HEK293 (cell line): ENCODE data around the gene TMEM170A.

ENCODE experiments used
- CTCF ChIA-PET: fragments of 350-600 bp; formaldehyde crosslinking; extraction: SDS; loops from one replicate; lab custom pipeline; 2021; ENCODE audit warnings: antibody characterized with exemption; lab: Yijun Ruan, JAX
- POLR2A ChIA-PET: fragments of 300-600 bp; formaldehyde crosslinking; extraction: SDS; loops from one replicate; lab custom pipeline; 2020; ENCODE audit warnings: antibody characterized with exemption, inconsistent platforms; lab: Yijun Ruan, JAX
- H3K27ac ChIP-seq: fragments of 200-500 bp; sonication (Bioruptor generic); 2 replicates; pipeline ENCODE4 v1.5.1; 2014; ENCODE audit warnings: low read depth, low read length, control low read depth, inconsistent platforms; ENCODE audit errors: extremely low read depth
- H3K36me3 ChIP-seq, 2 experiments: fragments of 200-500 bp in 1 of 2; sonication (Bioruptor generic) in 1 of 2; 1 replicate in 1 of 2; 2 replicates in 1 of 2; pipeline ENCODE4 v1.5.1; 2014 to 2017; ENCODE audit warnings: inconsistent platforms in 2 of 2, low read length in 2 of 2; ENCODE audit not compliant: control insufficient read depth in 2 of 2, insufficient read depth in 1 of 2
- H3K4me1 ChIP-seq: fragments of 200-500 bp; sonication (Bioruptor generic); 2 replicates; pipeline ENCODE4 v1.5.1; 2014; ENCODE audit warnings: mild to moderate bottlenecking, low read length, inconsistent platforms; ENCODE audit not compliant: control insufficient read depth, insufficient read depth
- H3K4me3 ChIP-seq: 2 replicates; pipeline ENCODE4 v1.5.1; 2011; ENCODE audit warnings: low read depth, mild to moderate bottlenecking, control low read depth, low read length, moderate library complexity
- H3K9me3 ChIP-seq: fragments of 200-500 bp; sonication (Bioruptor generic); 2 replicates; pipeline ENCODE4 v1.5.1; 2014; ENCODE audit warnings: low read depth, low read length, inconsistent platforms; ENCODE audit not compliant: control insufficient read depth, insufficient read depth
- HOXD13 ChIP-seq: sonication (generic); formaldehyde crosslinking; IDR thresholded peaks from 2 replicates; pipeline ENCODE4 v1.8.0; 2022; ENCODE audit warnings: missing genetic modification reagents, borderline replicate concordance
- KLF10 ChIP-seq: fragments of 450-650 bp; IDR thresholded peaks from 2 replicates; pipeline ENCODE4 v1.5.1; 2018; ENCODE audit warnings: missing biosample characterization, mild to moderate bottlenecking, missing genetic modification characterization
- OSR2 ChIP-seq: fragments of 450-650 bp; formaldehyde crosslinking; IDR thresholded peaks from 2 replicates; pipeline ENCODE4 v1.5.1; 2016; ENCODE audit warnings: missing biosample characterization, missing genetic modification characterization
- PRDM1 ChIP-seq: fragments of 450-650 bp; formaldehyde crosslinking; IDR thresholded peaks from 2 replicates; pipeline ENCODE4; 2016; ENCODE audit warnings: missing biosample characterization, missing genetic modification characterization
- TCF7L2 ChIP-seq: IDR thresholded peaks from 2 replicates; pipeline ENCODE4 v1.6.1; 2011; ENCODE audit warnings: low read depth, mild to moderate bottlenecking, inconsistent platforms, low read length, moderate library complexity, borderline replicate concordance
- ZNF157 ChIP-seq: fragments of 450-650 bp; formaldehyde crosslinking; IDR thresholded peaks from 2 replicates; pipeline ENCODE4 v1.5.1; 2016; ENCODE audit warnings: missing biosample characterization, missing genetic modification characterization
- ZNF211 ChIP-seq: fragments of 450-650 bp; formaldehyde crosslinking; IDR thresholded peaks from 2 replicates; pipeline ENCODE4 v1.5.1; 2016; ENCODE audit warnings: low read depth, missing biosample characterization, missing genetic modification characterization
- ZNF292 ChIP-seq: fragments of 450-650 bp; formaldehyde crosslinking; IDR thresholded peaks from 2 replicates; pipeline ENCODE4 v1.5.1; 2016; ENCODE audit warnings: low read depth, missing biosample characterization, missing genetic modification characterization, borderline replicate concordance
- ZNF302 ChIP-seq: fragments of 450-650 bp; formaldehyde crosslinking; IDR thresholded peaks from 2 replicates; pipeline ENCODE4 v1.5.1; 2016; ENCODE audit warnings: missing biosample characterization, missing genetic modification characterization, low read depth
- ZNF366 ChIP-seq: fragments of 450-650 bp; formaldehyde crosslinking; conservative IDR thresholded peaks from 2 replicates; pipeline ENCODE4 v1.5.1; 2016; ENCODE audit warnings: missing biosample characterization, missing genetic modification characterization
- ZNF423 ChIP-seq: fragments of 450-650 bp; formaldehyde crosslinking; IDR thresholded peaks from 2 replicates; pipeline ENCODE4 v1.5.1; 2016; ENCODE audit warnings: missing biosample characterization, missing genetic modification characterization
- ZNF473 ChIP-seq: fragments of 450-650 bp; formaldehyde crosslinking; IDR thresholded peaks from 2 replicates; pipeline ENCODE4 v1.5.1; 2017; ENCODE audit warnings: missing biosample characterization, missing genetic modification characterization
- ZNF544 ChIP-seq: fragments of 450-650 bp; formaldehyde crosslinking; IDR thresholded peaks from 2 replicates; pipeline ENCODE4 v1.5.0; 2017; ENCODE audit warnings: missing biosample characterization, missing genetic modification characterization
- ZNF548 ChIP-seq: fragments of 450-650 bp; formaldehyde crosslinking; IDR thresholded peaks from 2 replicates; pipeline ENCODE4 v1.5.1; 2016; ENCODE audit warnings: missing biosample characterization, missing genetic modification characterization
- ZNF654 ChIP-seq: fragments of 450-650 bp; formaldehyde crosslinking; IDR thresholded peaks from 2 replicates; pipeline ENCODE4 v1.5.1; 2016; ENCODE audit warnings: low read depth, missing biosample characterization, missing genetic modification characterization
- ZNF677 ChIP-seq: fragments of 450-650 bp; IDR thresholded peaks from 2 replicates; pipeline ENCODE4 v1.5.0; 2018; ENCODE audit warnings: missing biosample characterization, mild to moderate bottlenecking, missing genetic modification characterization, moderate library complexity
- ZNF701 ChIP-seq: fragments of 450-650 bp; formaldehyde crosslinking; IDR thresholded peaks from 2 replicates; pipeline ENCODE4 v1.5.1; 2016; ENCODE audit warnings: missing biosample characterization, missing genetic modification characterization
- ZNF830 ChIP-seq: fragments of 450-650 bp; IDR thresholded peaks from 2 replicates; pipeline ENCODE4 v1.5.0; 2018; ENCODE audit warnings: missing biosample characterization, missing genetic modification characterization, low read depth, mild to moderate bottlenecking, moderate library complexity
- TF ChIP-seq, protein P1 (sequence below): fragments of 450-650 bp; formaldehyde crosslinking; IDR thresholded peaks from 2 replicates; pipeline ENCODE4 v1.5.1; 2016; ENCODE audit warnings: missing biosample characterization, missing genetic modification characterization
- TF ChIP-seq, protein P2 (sequence below): fragments of 450-650 bp; formaldehyde crosslinking; IDR thresholded peaks from 2 replicates; pipeline ENCODE4 v1.5.1; 2016; ENCODE audit warnings: missing biosample characterization, missing genetic modification characterization
- TF ChIP-seq, protein P3 (sequence below): fragments of 450-650 bp; formaldehyde crosslinking; IDR thresholded peaks from 2 replicates; pipeline ENCODE4 v1.5.1; 2016; ENCODE audit warnings: missing biosample characterization, missing genetic modification characterization

TMEM170A gene

DNA sequence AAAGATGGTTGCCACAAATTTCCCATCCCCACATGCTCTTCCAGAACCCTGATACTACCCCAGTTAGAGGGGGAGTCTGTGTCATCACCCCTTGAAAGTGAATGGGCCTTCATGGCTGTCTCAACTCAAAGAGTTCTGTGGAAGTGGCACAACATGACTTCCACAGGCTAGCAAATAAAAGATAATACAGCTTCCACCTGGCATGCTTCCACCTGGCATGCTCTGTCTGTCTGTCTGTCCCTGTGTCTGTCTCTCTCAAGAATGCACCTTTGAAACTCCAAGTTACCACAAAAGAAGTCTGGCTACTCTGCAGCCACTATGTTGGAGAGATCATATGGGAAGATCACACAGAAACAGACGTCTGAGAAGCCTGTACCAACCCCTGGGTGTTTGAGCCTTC, 66.2 kb downstream of the TMEM170A start:
- H3K36me3 ChIP-seq: peaks cover 0 to 27% of the 10 kb centered on the region in 2 experiments; a peak in 2 of 3 replicates
- H3K4me1 ChIP-seq: no peaks in the 10 kb centered on the region
- no peak for TF ChIP-seq ZNF366 (tag by site-specific recombination)
- no peak for TF ChIP-seq ZNF548 (tag by site-specific recombination)
- no peak for TF ChIP-seq ZNF473 (tag by site-specific recombination)
- H3K4me3 ChIP-seq: no peak overlapping the region
- no peak overlapping the region for H3K27ac ChIP-seq
- CTCF ChIA-PET: interaction anchor here (0.9 to 1.6 kb wide), 3 partner anchors 67 to 199 kb away, joined by 3 to 5 read pairs (median 3); no protein-coding TSS in a partner anchor
- H3K9me3 ChIP-seq: no peaks in the 10 kb centered on the region
- POLR2A ChIA-PET: no interaction called here

DNA sequence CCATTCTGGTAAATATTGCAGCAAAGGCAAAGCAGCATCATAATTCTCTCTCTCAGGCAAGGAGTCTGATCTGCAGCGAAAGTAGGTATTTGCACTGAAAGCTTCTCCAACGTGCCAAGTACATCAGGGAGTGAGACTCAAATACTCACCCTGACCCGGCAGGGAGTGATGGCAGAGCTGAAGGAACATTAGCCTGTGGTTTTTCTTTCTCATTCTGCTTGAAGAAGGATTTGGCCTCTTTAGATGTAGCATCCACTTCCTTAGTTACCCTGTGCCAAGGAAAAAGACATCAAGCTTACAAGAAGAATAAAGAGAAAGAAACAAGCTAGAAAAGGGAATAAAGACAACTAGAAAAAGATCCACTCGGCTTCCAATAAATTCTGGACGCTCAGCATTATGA, 69.5 kb downstream of the TMEM170A start:
- Histone ChIP-seq H3K9me3 (no peaks in the 10 kb centered on the region), H3K27ac (no peak overlapping the region), H3K36me3 (peaks cover 8 to 46% of the 10 kb centered on the region in 2 experiments), H3K4me3 (no peak overlapping the region), H3K4me1 (no peaks in the 10 kb centered on the region)
- TF ChIP-seq ZNF544 (tag by site-specific recombination): no peak
- TF ChIP-seq HOXD13 (CRISPR knock-in tag): no peak
- no peak for TF ChIP-seq PRDM1
- TF ChIP-seq, protein P1, sequence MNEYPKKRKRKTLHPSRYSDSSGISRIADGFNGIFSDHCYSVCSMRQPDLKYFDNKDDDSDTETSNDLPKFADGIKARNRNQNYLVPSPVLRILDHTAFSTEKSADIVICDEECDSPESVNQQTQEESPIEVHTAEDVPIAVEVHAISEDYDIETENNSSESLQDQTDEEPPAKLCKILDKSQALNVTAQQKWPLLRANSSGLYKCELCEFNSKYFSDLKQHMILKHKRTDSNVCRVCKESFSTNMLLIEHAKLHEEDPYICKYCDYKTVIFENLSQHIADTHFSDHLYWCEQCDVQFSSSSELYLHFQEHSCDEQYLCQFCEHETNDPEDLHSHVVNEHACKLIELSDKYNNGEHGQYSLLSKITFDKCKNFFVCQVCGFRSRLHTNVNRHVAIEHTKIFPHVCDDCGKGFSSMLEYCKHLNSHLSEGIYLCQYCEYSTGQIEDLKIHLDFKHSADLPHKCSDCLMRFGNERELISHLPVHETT: no peak
- no peak for TF ChIP-seq ZNF701 (tag by site-specific recombination)
- TF ChIP-seq, protein P2, sequence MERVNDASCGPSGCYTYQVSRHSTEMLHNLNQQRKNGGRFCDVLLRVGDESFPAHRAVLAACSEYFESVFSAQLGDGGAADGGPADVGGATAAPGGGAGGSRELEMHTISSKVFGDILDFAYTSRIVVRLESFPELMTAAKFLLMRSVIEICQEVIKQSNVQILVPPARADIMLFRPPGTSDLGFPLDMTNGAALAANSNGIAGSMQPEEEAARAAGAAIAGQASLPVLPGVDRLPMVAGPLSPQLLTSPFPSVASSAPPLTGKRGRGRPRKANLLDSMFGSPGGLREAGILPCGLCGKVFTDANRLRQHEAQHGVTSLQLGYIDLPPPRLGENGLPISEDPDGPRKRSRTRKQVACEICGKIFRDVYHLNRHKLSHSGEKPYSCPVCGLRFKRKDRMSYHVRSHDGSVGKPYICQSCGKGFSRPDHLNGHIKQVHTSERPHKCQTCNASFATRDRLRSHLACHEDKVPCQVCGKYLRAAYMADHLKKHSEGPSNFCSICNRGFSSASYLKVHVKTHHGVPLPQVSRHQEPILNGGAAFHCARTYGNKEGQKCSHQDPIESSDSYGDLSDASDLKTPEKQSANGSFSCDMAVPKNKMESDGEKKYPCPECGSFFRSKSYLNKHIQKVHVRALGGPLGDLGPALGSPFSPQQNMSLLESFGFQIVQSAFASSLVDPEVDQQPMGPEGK (tag by site-specific recombination): no peak
- no peak for TF ChIP-seq ZNF423 (tag by site-specific recombination)
- no peak for TF ChIP-seq ZNF677 (tag by site-specific recombination)
- TF ChIP-seq ZNF302 (tag by site-specific recombination): no peak
- TF ChIP-seq TCF7L2: no peak
- TF ChIP-seq, protein P3, sequence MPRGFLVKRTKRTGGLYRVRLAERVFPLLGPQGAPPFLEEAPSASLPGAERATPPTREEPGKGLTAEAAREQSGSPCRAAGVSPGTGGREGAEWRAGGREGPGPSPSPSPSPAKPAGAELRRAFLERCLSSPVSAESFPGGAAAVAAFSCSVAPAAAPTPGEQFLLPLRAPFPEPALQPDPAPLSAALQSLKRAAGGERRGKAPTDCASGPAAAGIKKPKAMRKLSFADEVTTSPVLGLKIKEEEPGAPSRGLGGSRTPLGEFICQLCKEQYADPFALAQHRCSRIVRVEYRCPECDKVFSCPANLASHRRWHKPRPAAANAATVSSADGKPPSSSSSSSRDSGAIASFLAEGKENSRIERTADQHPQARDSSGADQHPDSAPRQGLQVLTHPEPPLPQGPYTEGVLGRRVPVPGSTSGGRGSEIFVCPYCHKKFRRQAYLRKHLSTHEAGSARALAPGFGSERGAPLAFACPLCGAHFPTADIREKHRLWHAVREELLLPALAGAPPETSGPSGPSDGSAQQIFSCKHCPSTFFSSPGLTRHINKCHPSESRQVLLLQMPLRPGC (tag by site-specific recombination): no peak
- no peak for TF ChIP-seq ZNF211
- no peak for TF ChIP-seq ZNF157 (tag by site-specific recombination)
- no peak for TF ChIP-seq ZNF830 (tag by site-specific recombination)
- TF ChIP-seq ZNF654 (tag by site-specific recombination): no peak
- TF ChIP-seq KLF10 (tag by site-specific recombination): no peak
- no peak for TF ChIP-seq ZNF366 (tag by site-specific recombination)
- no peak for TF ChIP-seq ZNF292 (tag by site-specific recombination)
- TF ChIP-seq OSR2 (tag by site-specific recombination): no peak
- POLR2A ChIA-PET: no interaction called here
- CTCF ChIA-PET: interaction anchor here (1.0 to 1.7 kb wide), 5 partner anchors 8 to 196 kb away, joined by 3 to 10 read pairs (median 3); no protein-coding TSS in a partner anchor
